IMR-90 (cell line): ENCODE data around the gene KIAA1614. TPM values are rescaled to one million over a fixed set of nuclear protein-coding genes. Genes with fewer than 3 reads are reported as not detected.

Experiments used
- ATAC-seq: fragments of 200-7000 bp; cut with Tn5 transposase; 2 replicates; pipeline ENCODE4 v1.9.1; 2020; ENCODE audit warnings: low read depth, mild to moderate bottlenecking, moderate library complexity
- BruUV-seq: library from RNA; stranded (reverse); fragments of 400-500 nt; replicated peaks from 2 replicates; lab custom pipeline; 2021; lab: Mats Ljungman, UMichigan
- CTCF ChIA-PET: fragments of 300-600 bp; formaldehyde crosslinking; extraction: SDS; loops from one replicate; lab custom pipeline; 2021; ENCODE audit warnings: antibody characterized with exemption; lab: Yijun Ruan, JAX
- POLR2A ChIA-PET: fragments of 300-600 bp; sonication (Branson Sonifier 250); formaldehyde crosslinking; loops from one replicate; lab custom pipeline; 2022; ENCODE audit warnings: antibody characterized with exemption; ENCODE audit not compliant: unreplicated experiment; lab: Charles Lee
- DNase-seq: peaks from one replicate; pipeline ENCODE4 v3.0.0; 2013
- H2AFZ ChIP-seq: replicated peaks from 2 replicates; pipeline ENCODE3; 2013; ENCODE audit warnings: low read length, mild to moderate bottlenecking; ENCODE audit not compliant: poor library complexity
- H2AK5ac ChIP-seq: 2 replicates; pipeline ENCODE4 v1.6.1; 2013; ENCODE audit warnings: low read depth, low read length, inconsistent platforms
- H2AK9ac ChIP-seq: replicated peaks from 2 replicates; pipeline ENCODE3; 2013; ENCODE audit warnings: mild to moderate bottlenecking, low read depth, low read length, moderate library complexity; ENCODE audit not compliant: poor library complexity
- H2BK120ac ChIP-seq: 2 replicates; pipeline ENCODE4 v1.6.1; 2013; ENCODE audit warnings: low read depth, low read length, inconsistent platforms
- H2BK15ac ChIP-seq: 3 replicates; pipeline ENCODE4 v1.6.1; 2013; ENCODE audit warnings: low read depth, low read length, inconsistent platforms
- H2BK20ac ChIP-seq: 2 replicates; pipeline ENCODE4 v1.6.1; 2013; ENCODE audit warnings: low read depth, mild to moderate bottlenecking, inconsistent platforms, low read length, moderate library complexity
- H2BK5ac ChIP-seq: 2 replicates; pipeline ENCODE4 v1.6.1; 2013; ENCODE audit warnings: mild to moderate bottlenecking, low read depth, low read length, inconsistent platforms; ENCODE audit not compliant: poor library complexity, severe bottlenecking
- H3K14ac ChIP-seq: replicated peaks from 2 replicates; pipeline ENCODE4 v1.6.1; 2013; ENCODE audit warnings: low read depth, low read length, inconsistent platforms
- H3K18ac ChIP-seq: 2 replicates; pipeline ENCODE4 v1.6.1; 2013; ENCODE audit warnings: low read depth, low read length, control low read depth
- H3K23ac ChIP-seq: 2 replicates; pipeline ENCODE4 v1.6.1; 2013; ENCODE audit warnings: low read depth, low read length, inconsistent platforms
- H3K27ac ChIP-seq: 2 replicates; pipeline ENCODE4 v1.5.1; 2013; ENCODE audit warnings: mild to moderate bottlenecking, control low read depth, low read length; ENCODE audit not compliant: insufficient read depth
- H3K27me3 ChIP-seq: 2 replicates; pipeline ENCODE4 v1.6.1; 2013; ENCODE audit warnings: low read length; ENCODE audit not compliant: control insufficient read depth, insufficient read depth
- H3K36me3 ChIP-seq: 2 replicates; pipeline ENCODE4 v1.6.1; 2013; ENCODE audit warnings: low read length, mixed read lengths; ENCODE audit not compliant: control insufficient read depth, insufficient read depth
- H3K4ac ChIP-seq: 2 replicates; pipeline ENCODE4 v1.6.1; 2013; ENCODE audit warnings: low read depth, low read length, inconsistent platforms
- H3K4me1 ChIP-seq: 2 replicates; pipeline ENCODE4 v1.6.1; 2013; ENCODE audit warnings: low read length, mixed read lengths; ENCODE audit not compliant: control insufficient read depth, insufficient read depth
- H3K4me2 ChIP-seq: 2 replicates; pipeline ENCODE4 v1.6.1; 2013; ENCODE audit warnings: low read depth, mild to moderate bottlenecking, control low read depth, low read length, moderate library complexity
- H3K4me3 ChIP-seq: 2 replicates; pipeline ENCODE4 v1.5.1; 2013; ENCODE audit warnings: low read depth, mild to moderate bottlenecking, control low read depth, low read length, moderate library complexity; ENCODE audit not compliant: insufficient read depth
- H3K56ac ChIP-seq: 2 replicates; pipeline ENCODE4 v1.6.1; 2013; ENCODE audit warnings: low read length, inconsistent platforms; ENCODE audit not compliant: insufficient read depth; ENCODE audit errors: extremely low read depth
- H3K79me1 ChIP-seq, 2 experiments: 2 replicates each; pipeline ENCODE4 v1.6.1; 2013; ENCODE audit warnings: low read length in 2 of 2, inconsistent platforms in 1 of 2, low read depth in 1 of 2
- H3K9ac ChIP-seq: 2 replicates; pipeline ENCODE4 v1.6.1; 2013; ENCODE audit warnings: low read depth, low read length, control low read depth
- H3K9me1 ChIP-seq: 2 replicates; pipeline ENCODE4 v1.6.1; 2013; ENCODE audit warnings: low read length, inconsistent platforms; ENCODE audit not compliant: insufficient read depth
- H3K9me3 ChIP-seq: 2 replicates; pipeline ENCODE4 v1.6.1; 2013; ENCODE audit warnings: low read length; ENCODE audit not compliant: control insufficient read depth, insufficient read depth
- H4K20me1 ChIP-seq: 2 replicates; pipeline ENCODE4 v1.6.1; 2013; ENCODE audit warnings: low read length, inconsistent platforms; ENCODE audit not compliant: insufficient read depth
- H4K5ac ChIP-seq: 2 replicates; pipeline ENCODE4 v1.6.1; 2013; ENCODE audit warnings: mild to moderate bottlenecking, low read depth, low read length, control low read depth
- H4K8ac ChIP-seq, 2 experiments: 2 replicates each; pipeline ENCODE4 v1.6.1; 2013; ENCODE audit warnings: low read depth in 2 of 2, low read length in 2 of 2, control low read depth in 1 of 2, inconsistent platforms in 1 of 2
- H4K91ac ChIP-seq: 2 replicates; pipeline ENCODE4 v1.6.1; 2013; ENCODE audit warnings: low read depth, low read length, inconsistent platforms; ENCODE audit not compliant: insufficient read depth
- BHLHE40 ChIP-seq: fragments of 150-350 bp; IDR thresholded peaks from 2 replicates; pipeline ENCODE4 v1.6.1; 2016; ENCODE audit warnings: mild to moderate bottlenecking, low read depth, low read length
- CEBPB ChIP-seq: IDR thresholded peaks from 2 replicates; pipeline ENCODE4 v1.6.1; 2012; ENCODE audit warnings: low read depth, low read length, improper control_type of control experiment
- CHD1 ChIP-seq: IDR thresholded peaks from 2 replicates; pipeline ENCODE4 v1.6.1; 2012; ENCODE audit warnings: low read depth, low read length, improper control_type of control experiment
- CTCF ChIP-seq: conservative IDR thresholded peaks from 2 replicates; pipeline ENCODE4 v1.5.1; 2012; ENCODE audit warnings: mild to moderate bottlenecking, low read depth, low read length, improper control_type of control experiment
- FOS ChIP-seq: fragments of 150-350 bp; IDR thresholded peaks from 2 replicates; pipeline ENCODE4 v1.6.1; 2016; ENCODE audit warnings: low read depth, low read length
- MAFK ChIP-seq: IDR thresholded peaks from 2 replicates; pipeline ENCODE4 v1.6.1; 2012; ENCODE audit warnings: low read depth, low read length, improper control_type of control experiment
- MAZ ChIP-seq: IDR thresholded peaks from 2 replicates; pipeline ENCODE4 v1.6.1; 2012; ENCODE audit warnings: low read depth, mild to moderate bottlenecking, low read length, improper control_type of control experiment, moderate library complexity, borderline replicate concordance
- NFE2L2 ChIP-seq: fragments of 150-350 bp; IDR thresholded peaks from 2 replicates; pipeline ENCODE4 v1.6.1; 2016; ENCODE audit warnings: low read depth, mild to moderate bottlenecking, low read length
- RCOR1 ChIP-seq: IDR thresholded peaks from 2 replicates; pipeline ENCODE4 v1.6.1; 2012; ENCODE audit warnings: mild to moderate bottlenecking, low read length, improper control_type of control experiment; ENCODE audit not compliant: insufficient replicate concordance
- USF2 ChIP-seq: fragments of 150-350 bp; IDR thresholded peaks from 2 replicates; pipeline ENCODE4 v1.6.1; 2017; ENCODE audit warnings: mild to moderate bottlenecking, antibody characterized with exemption, low read length, low read depth
- WGBS, 2 experiments: methylation state at CpG; one replicate each; pipeline versions ENCODE4 v1.1.5 to v1.1.7; 2013; ENCODE audit warnings: missing lambda C conversion rate in 2 of 2; ENCODE audit not compliant: insufficient read length in 1 of 2; ENCODE audit errors: extremely low coverage in 2 of 2; 5-methylcytosine and 5-hydroxymethylcytosine counted together
- dilution Hi-C: fragments of 300-500 bp; cut with HindIII; formaldehyde crosslinking; loops from one replicate; pipeline ENCODE4 v1.14.3; 2018; ENCODE audit warnings: low sequenced_read_pairs; ENCODE audit not compliant: unreplicated experiment
- in situ Hi-C: fragments of 300-500 bp; cut with MboI; formaldehyde crosslinking; loops from 3 replicates; pipeline ENCODE4 v1.14.3; 2019; ENCODE audit warnings: low sequenced_read_pairs, inconsistent platforms, mixed read lengths
- intact Hi-C: fragments of 100-400 bp; cut with micrococcal nuclease; formaldehyde crosslinking; loops from 2 replicates; pipeline ENCODE4 v1.10.0; 2022
- polyA plus RNA-seq, 3 experiments: library from polyadenylated mRNA; depleted of rRNA; stranded (reverse); fragments of >200 nt; gene quantifications; 2 replicates each; pipeline ENCODE4 v1.2.3, GENCODE V29; 2012; ENCODE audit warnings: low replicate concordance in 1 of 3
- total RNA-seq: library from RNA; depleted of rRNA; stranded (reverse); fragments of >200 nt; gene quantifications from 2 replicates; pipeline ENCODE4 v1.2.3, GENCODE V29; 2012

Gene KIAA1614
- total and polyA plus RNA-seq, 2 of the 4 experiments (the other 2 are of a cell fraction), result 1.8 to 3.5 TPM

GRCh38 chr1:180916012-180916770 is 3.5 kb downstream of the KIAA1614 start:
- ChIA-PET CTCF (no interaction called here), POLR2A (no interaction called here)
- H3K27ac ChIP-seq, result no peak overlapping the region
- H2BK20ac ChIP-seq, result no peak overlapping the region
- dilution Hi-C loops (no loop called here), in situ Hi-C loops (no loop called here), intact Hi-C loops (no loop called here)
- 0 out of 2 replicates have a peak, but pooled peaks cover 5% of the 10 kb centered on the region for H3K9me1 ChIP-seq
- no peak overlapping the region for H3K4me2 ChIP-seq
- H3K18ac ChIP-seq, result no peak overlapping the region
- H2AK5ac ChIP-seq, result no peak overlapping the region
- H3K27me3 ChIP-seq, result no peaks in the 10 kb centered on the region
- H4K5ac ChIP-seq, result no peak overlapping the region
- no peak overlapping the region for H3K4me3 ChIP-seq
- H3K4ac ChIP-seq, result no peak overlapping the region
- peaks cover 26% of the 10 kb centered on the region; the same call in 1 of the 2 replicates for H3K36me3 ChIP-seq
- no peak overlapping the region for H2AFZ ChIP-seq
- no peak overlapping the region for H3K56ac ChIP-seq
- DNase-seq (no peak), ATAC-seq (no peak)
- H2BK5ac ChIP-seq, result no peak overlapping the region
- no peak overlapping the region for H3K9ac ChIP-seq
- no peak overlapping the region for H4K8ac ChIP-seq
- peaks cover 5% of the 10 kb centered on the region for H3K4me1 ChIP-seq
- H4K91ac ChIP-seq, result no peak overlapping the region
- H4K20me1 ChIP-seq, result no peaks in the 10 kb centered on the region
- H3K14ac ChIP-seq, result no peak overlapping the region
- peaks cover 1 to 24% of the 10 kb centered on the region in 2 experiments; a peak in 3 of 4 replicates for H3K79me1 ChIP-seq
- H2AK9ac ChIP-seq, result no peak overlapping the region
- H2BK15ac ChIP-seq, result no peak overlapping the region
- H3K9me3 ChIP-seq, result no peaks in the 10 kb centered on the region
- no TSS peak for BruUV-seq
- no peak for TF ChIP-seq CEBPB
- no peak for TF ChIP-seq FOS
- no peak for TF ChIP-seq CTCF
- TF ChIP-seq MAFK, result no peak
- TF ChIP-seq BHLHE40, result no peak
- no peak for TF ChIP-seq USF2
- TF ChIP-seq NFE2L2, result no peak
- no peak for TF ChIP-seq CHD1
- no peak for TF ChIP-seq RCOR1
- no peak for TF ChIP-seq MAZ
- no peak overlapping the region for H2BK120ac ChIP-seq
- H3K23ac ChIP-seq, result no peak overlapping the region
- 96% methylated on average over 7 of the region's 17 CpGs; no CpG with 5 or more reads in 1 of the 2 experiments for WGBS, 2 experiments
